GM15510 (cell line): ENCODE results near the gene ADAM21.

Experiments
- POLR2A ChIP-seq: IDR thresholded peaks from 3 replicates; pipeline ENCODE4 v1.6.1; 2011; ENCODE audit warnings: borderline replicate concordance; ENCODE audit not compliant: insufficient read length; ENCODE audit errors: extremely low read depth

The ADAM21 gene

GRCh38 chr14:70489579-70490200, 37.7 kb downstream of the ADAM21 start:
- no peak for TF ChIP-seq POLR2A

- no peak for TF ChIP-seq POLR2A
Measured at GRCh38 chr14:70498191-70498590, 46.2 kb downstream of the ADAM21 start.
